ENCODE results near the gene IL1RL2. TPM values are rescaled to one million over a fixed set of nuclear protein-coding genes. Genes with fewer than 3 reads are reported as not detected.

The IL1RL2 gene
- total and polyA plus RNA-seq, 7 donors = 0.27 to 0.74 (median 0.43) TPM

DNA sequence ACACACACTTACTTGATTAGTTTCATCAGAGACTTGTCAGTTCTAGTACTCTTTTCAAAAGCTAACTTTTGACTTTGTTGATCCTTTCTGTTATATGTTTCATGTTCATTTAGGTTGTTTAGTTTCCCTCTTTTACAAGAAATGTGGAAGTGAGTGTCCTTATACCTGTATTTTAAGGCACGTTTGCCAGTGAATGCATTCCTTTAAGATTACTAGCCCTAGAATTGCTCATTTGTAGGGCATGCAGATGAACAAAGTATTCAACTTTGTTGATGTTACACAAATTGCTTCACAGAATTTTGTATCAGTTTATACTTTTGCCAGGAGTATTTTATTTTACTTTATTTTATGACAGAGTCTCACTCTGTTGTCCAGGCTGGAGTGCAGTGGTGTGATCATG, 6.3 kb downstream of the IL1RL2 start:
- no peaks in the 10 kb centered on the region for H3K9me3 ChIP-seq
- WGBS, 3 donors = 88 to 95% (median 93%) methylated on average over 1 of the region's 1 CpG
- DNase-seq (no peak), ATAC-seq (no peak)
- H3K4me3 ChIP-seq = no peak overlapping the region
- H3K4me1 ChIP-seq = no peaks in the 10 kb centered on the region
- H3K27me3 ChIP-seq (ENCODE audit: insufficient read depth in 3 of 3, low read length in 2 of 3) = no peaks in the 10 kb centered on the region
- intact Hi-C loops (cut with DNase I) = loop anchor here in 1 of 2 donors (1.0 kb wide), 1 partner anchor 172 kb away; no protein-coding TSS in a partner anchor
- no peaks in the 10 kb centered on the region for H3K36me3 ChIP-seq (ENCODE audit: insufficient read depth in 1 of 2, low read depth in 1 of 2)
- TF ChIP-seq, protein P1, sequence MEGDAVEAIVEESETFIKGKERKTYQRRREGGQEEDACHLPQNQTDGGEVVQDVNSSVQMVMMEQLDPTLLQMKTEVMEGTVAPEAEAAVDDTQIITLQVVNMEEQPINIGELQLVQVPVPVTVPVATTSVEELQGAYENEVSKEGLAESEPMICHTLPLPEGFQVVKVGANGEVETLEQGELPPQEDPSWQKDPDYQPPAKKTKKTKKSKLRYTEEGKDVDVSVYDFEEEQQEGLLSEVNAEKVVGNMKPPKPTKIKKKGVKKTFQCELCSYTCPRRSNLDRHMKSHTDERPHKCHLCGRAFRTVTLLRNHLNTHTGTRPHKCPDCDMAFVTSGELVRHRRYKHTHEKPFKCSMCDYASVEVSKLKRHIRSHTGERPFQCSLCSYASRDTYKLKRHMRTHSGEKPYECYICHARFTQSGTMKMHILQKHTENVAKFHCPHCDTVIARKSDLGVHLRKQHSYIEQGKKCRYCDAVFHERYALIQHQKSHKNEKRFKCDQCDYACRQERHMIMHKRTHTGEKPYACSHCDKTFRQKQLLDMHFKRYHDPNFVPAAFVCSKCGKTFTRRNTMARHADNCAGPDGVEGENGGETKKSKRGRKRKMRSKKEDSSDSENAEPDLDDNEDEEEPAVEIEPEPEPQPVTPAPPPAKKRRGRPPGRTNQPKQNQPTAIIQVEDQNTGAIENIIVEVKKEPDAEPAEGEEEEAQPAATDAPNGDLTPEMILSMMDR (IDR thresholded peaks at IDR 0.05) = no peak
- no peak overlapping the region for H3K27ac ChIP-seq

DNA sequence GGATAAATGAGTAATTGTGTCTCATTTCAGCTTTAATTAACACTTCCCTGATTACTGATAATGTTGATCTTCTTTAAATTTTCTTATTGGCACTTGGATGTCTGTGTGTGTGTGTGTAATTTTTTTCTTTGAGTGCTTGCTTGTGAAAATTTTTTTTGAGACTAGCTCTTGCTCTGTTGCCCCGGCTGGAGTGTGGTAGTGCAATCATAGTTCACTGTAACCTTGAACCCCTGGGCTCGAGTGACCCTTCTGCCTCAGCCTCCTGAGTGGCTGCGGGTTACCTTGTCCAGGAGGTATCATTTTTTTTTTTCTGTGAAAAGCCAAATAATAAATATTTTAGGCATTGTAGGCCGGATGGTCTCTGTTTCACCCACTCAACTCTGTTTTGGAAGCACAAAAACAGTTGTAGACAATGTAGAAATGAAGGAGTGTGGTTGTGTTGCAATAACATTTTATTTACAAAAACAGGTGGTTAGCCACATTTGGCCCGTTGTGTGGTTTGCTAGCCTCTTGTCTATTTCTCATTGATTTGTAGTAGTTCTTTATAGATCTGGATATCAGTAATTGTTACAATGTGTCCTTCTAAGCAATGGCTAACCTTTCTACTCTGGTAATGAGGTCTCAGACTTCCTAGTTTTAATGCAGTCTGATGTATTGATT, 7.9 kb downstream of the IL1RL2 start:
- 58 to 82% (median 72%) methylated on average over 5 of the region's 5 CpGs for WGBS, 3 donors
- no peak for ATAC-seq
- Histone ChIP-seq H3K4me1 (no peaks in the 10 kb centered on the region), H3K36me3 (ENCODE audit: insufficient read depth in 1 of 2, low read depth in 1 of 2) (no peaks in the 10 kb centered on the region), H3K9me3 (no peaks in the 10 kb centered on the region), H3K27me3 (ENCODE audit: insufficient read depth in 3 of 3, low read length in 2 of 3) (peaks cover 0 to 3% (median 0%) of the 10 kb centered on the region in 3 donors), H3K4me3 (no peak overlapping the region), H3K27ac (no peak overlapping the region)
- intact Hi-C loops (cut with DNase I) = no loop called here
- TF ChIP-seq, protein P1 (IDR thresholded peaks at IDR 0.05) = no peak
- no peak for DNase-seq

DNA sequence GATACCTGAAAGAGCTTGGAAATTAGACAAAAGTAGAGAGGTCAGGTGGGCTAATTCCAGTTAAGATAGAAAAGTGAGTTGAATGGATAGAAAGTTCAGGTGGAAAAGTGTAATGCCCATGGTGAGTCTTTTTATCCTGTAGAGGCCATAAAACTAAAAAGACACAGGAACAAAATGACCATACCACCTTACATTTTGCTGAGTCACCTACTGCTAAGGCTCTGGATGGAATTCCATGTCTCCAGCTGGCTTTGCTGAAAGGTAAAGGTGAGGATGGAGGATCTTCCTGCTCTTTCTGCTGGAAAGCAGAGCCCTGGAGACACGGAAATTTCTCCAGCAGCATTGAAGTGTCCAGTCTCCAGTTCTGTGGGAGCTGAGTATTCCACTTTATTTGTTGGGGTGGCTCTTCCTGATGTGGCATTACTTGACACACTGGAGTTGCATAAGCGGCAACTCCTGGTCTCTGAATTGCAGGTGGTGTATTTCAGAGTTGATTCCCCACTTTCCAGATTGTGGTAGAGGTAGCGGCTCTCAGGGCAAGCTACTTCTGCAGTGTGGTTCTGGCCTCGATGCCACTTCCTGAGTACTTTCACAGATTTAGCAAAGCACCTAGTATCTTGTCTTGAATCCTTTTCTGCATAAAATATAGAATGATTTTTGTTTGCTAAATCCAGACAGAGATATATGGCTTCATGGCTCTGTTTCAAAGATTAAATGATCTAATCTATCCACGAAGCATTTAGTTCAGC, 10.7 kb downstream of the IL1RL2 start:
- no peaks in the 10 kb centered on the region for H3K4me1 ChIP-seq
- H3K27me3 ChIP-seq (ENCODE audit: insufficient read depth in 3 of 3, low read length in 2 of 3) = peaks cover 0 to 3% (median 0%) of the 10 kb centered on the region in 3 donors
- no peak overlapping the region for H3K27ac ChIP-seq
- H3K36me3 ChIP-seq (ENCODE audit: insufficient read depth in 1 of 2, low read depth in 1 of 2) = peaks cover 0 to 2% of the 10 kb centered on the region in 2 donors
- no peaks in the 10 kb centered on the region for H3K9me3 ChIP-seq
- TF ChIP-seq, protein P1 (IDR thresholded peaks at IDR 0.05) = no peak
- WGBS, 3 donors = 73 to 92% (median 89%) methylated on average over 5 of the region's 5 CpGs
- intact Hi-C loops (cut with DNase I) = no loop called here
- ATAC-seq = no peak
- no peak for DNase-seq
- H3K4me3 ChIP-seq = no peak overlapping the region

DNA sequence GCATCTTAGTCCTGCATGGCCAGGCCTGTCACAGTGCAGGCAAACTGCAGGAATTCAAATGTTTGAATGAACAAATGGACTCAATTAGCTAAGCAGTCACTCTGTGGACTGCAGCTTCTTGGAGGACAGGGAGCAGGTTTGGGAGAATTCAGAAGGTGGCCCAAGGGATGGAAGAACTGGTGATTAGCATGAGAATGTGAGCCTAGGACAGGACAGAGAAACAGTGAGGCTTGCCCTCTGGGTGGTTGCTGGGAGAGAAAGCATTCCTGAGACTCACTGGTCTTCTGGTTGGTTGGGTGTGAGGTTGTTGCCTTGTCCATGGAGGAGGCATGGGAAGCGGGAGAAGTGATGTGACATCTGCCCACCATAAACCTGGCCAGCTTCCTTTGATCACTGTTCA, 13.7 kb downstream of the IL1RL2 start:
- WGBS, 3 donors = 96 to 100% (median 98%) methylated on average over 1 of the region's 1 CpG

More for the DNA sequence above, 13.7 kb downstream of the IL1RL2 start:
- Histone ChIP-seq H3K9me3 (no peaks in the 10 kb centered on the region), H3K36me3 (ENCODE audit: insufficient read depth in 1 of 2, low read depth in 1 of 2) (peaks cover 0 to 2% of the 10 kb centered on the region in 2 donors), H3K27ac (no peak overlapping the region), H3K27me3 (ENCODE audit: insufficient read depth in 3 of 3, low read length in 2 of 3) (peaks cover 0 to 3% (median 0%) of the 10 kb centered on the region in 3 donors), H3K4me1 (no peaks in the 10 kb centered on the region), H3K4me3 (no peak overlapping the region)
- intact Hi-C loops (cut with DNase I) = no loop called here
- ATAC-seq (no peak), DNase-seq (no peak)
- TF ChIP-seq, protein P1 (IDR thresholded peaks at IDR 0.05) = no peak
